Osteocyte (in vitro differentiated cells): ENCODE data around the gene KLRK1. TPM values are rescaled to one million over a fixed set of nuclear protein-coding genes. Genes with fewer than 3 reads are reported as not detected.

ENCODE experiments used
- DNase-seq: peaks from one replicate; pipeline ENCODE4 v3.0.0; 2021; ENCODE audit warnings: mixed read lengths; ENCODE audit not compliant: unreplicated experiment; ENCODE audit errors: extremely low spot score
- H3K27ac Mint-ChIP-seq: one replicate; pipeline ENCODE4 v1.8.0; 2021; ENCODE audit warnings: mild to moderate bottlenecking, mixed read lengths; ENCODE audit not compliant: unreplicated experiment
- H3K27me3 Mint-ChIP-seq: one replicate; pipeline ENCODE4 v1.8.0; 2021; ENCODE audit warnings: mixed read lengths; ENCODE audit not compliant: unreplicated experiment
- H3K36me3 Mint-ChIP-seq: one replicate; pipeline ENCODE4 v1.8.0; 2021; ENCODE audit warnings: mixed read lengths; ENCODE audit not compliant: unreplicated experiment
- H3K4me1 Mint-ChIP-seq: one replicate; pipeline ENCODE4 v1.8.0; 2021; ENCODE audit warnings: mixed read lengths; ENCODE audit not compliant: unreplicated experiment
- H3K4me3 Mint-ChIP-seq: one replicate; pipeline ENCODE4 v1.8.0; 2021; ENCODE audit warnings: mild to moderate bottlenecking, moderate library complexity, mixed read lengths; ENCODE audit not compliant: unreplicated experiment
- H3K9me3 Mint-ChIP-seq: one replicate; pipeline ENCODE4 v1.8.0; 2021; ENCODE audit warnings: mixed read lengths; ENCODE audit not compliant: unreplicated experiment
- total RNA-seq: library from RNA; stranded (reverse); gene quantifications from 2 replicates; pipeline ENCODE4 v1.2.1, GENCODE V29; 2021
- TF ChIP-seq, protein P1 (sequence below): fragments of 200-600 bp; sonication (generic); IDR thresholded peaks from 2 replicates; pipeline ENCODE4 v1.5.0; 2021; ENCODE audit warnings: antibody characterized with exemption, mild to moderate bottlenecking, moderate library complexity

The KLRK1 gene
- total RNA-seq, 1 donor from 2014 or later: 3.2 TPM

DNA sequence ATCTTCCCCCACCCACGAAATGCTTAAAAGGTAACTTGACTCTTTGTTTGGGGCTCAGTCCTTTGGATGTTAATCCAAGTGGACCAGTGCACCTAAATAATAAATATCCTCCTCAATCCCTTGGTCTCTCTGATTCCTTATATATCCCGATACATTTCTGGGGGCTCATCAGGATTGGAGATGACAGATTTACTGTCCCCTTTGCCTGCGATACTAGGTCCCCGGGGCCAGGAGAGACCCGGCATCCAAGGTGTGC lies 26.3 kb downstream of the KLRK1 start:
- peaks cover 33% of the 10 kb centered on the region for H3K4me1 Mint-ChIP-seq
- no peaks in the 10 kb centered on the region for H3K27me3 Mint-ChIP-seq
- peaks cover 7% of the 10 kb centered on the region for H3K9me3 Mint-ChIP-seq
- no peak overlapping the region for H3K27ac Mint-ChIP-seq
- H3K36me3 Mint-ChIP-seq: peaks cover 7% of the 10 kb centered on the region
- H3K4me3 Mint-ChIP-seq: no peak overlapping the region
- TF ChIP-seq, protein P1, sequence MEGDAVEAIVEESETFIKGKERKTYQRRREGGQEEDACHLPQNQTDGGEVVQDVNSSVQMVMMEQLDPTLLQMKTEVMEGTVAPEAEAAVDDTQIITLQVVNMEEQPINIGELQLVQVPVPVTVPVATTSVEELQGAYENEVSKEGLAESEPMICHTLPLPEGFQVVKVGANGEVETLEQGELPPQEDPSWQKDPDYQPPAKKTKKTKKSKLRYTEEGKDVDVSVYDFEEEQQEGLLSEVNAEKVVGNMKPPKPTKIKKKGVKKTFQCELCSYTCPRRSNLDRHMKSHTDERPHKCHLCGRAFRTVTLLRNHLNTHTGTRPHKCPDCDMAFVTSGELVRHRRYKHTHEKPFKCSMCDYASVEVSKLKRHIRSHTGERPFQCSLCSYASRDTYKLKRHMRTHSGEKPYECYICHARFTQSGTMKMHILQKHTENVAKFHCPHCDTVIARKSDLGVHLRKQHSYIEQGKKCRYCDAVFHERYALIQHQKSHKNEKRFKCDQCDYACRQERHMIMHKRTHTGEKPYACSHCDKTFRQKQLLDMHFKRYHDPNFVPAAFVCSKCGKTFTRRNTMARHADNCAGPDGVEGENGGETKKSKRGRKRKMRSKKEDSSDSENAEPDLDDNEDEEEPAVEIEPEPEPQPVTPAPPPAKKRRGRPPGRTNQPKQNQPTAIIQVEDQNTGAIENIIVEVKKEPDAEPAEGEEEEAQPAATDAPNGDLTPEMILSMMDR: no peak
- DNase-seq: no peak

DNA sequence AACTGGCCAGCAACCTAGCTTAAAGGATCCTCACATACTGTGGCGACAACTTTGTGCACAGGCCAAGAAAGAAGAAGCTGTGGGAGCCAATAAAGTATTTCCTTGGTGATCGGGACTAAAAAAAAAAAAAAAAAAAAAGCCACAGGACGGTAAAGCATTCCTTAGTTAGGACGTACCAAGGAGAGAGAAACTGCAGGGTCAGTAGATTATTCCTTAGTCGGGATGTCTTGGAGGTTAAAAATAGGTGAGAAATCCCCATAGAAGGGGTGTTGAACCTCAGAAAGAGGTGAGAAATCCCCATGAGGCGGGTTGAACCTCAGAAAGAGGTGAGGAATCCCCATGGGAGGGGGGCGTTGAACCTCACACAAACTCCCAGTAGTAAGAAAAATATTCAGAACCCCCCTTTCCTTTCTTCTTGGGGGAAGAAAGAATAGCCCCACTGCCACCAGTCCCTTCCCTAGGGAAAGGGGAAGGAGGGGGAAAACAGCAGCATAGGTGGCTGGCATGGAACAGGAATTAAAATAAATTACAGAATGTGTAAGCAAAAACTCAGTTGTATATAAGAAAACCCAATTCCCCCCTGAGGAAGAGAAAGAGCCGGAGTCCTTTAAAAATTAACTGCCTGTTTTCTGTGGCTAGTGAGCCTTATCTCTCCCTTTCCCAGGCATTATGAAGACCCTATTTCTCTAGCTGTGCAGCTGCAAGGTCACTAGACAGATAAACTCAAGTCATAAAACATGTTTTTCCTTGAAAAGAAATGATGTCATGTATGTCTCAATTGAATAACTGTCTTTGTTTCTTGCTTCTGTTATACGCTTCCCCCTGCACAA lies 26.8 kb downstream of the KLRK1 start:
- DNase-seq: no peak
- H3K4me1 Mint-ChIP-seq: peaks cover 31% of the 10 kb centered on the region
- TF ChIP-seq, protein P1: no peak
- H3K4me3 Mint-ChIP-seq: no peak overlapping the region
- H3K27me3 Mint-ChIP-seq: no peaks in the 10 kb centered on the region
- peaks cover 1% of the 10 kb centered on the region for H3K9me3 Mint-ChIP-seq
- H3K36me3 Mint-ChIP-seq: peaks cover 2% of the 10 kb centered on the region
- H3K27ac Mint-ChIP-seq: no peak overlapping the region

DNA sequence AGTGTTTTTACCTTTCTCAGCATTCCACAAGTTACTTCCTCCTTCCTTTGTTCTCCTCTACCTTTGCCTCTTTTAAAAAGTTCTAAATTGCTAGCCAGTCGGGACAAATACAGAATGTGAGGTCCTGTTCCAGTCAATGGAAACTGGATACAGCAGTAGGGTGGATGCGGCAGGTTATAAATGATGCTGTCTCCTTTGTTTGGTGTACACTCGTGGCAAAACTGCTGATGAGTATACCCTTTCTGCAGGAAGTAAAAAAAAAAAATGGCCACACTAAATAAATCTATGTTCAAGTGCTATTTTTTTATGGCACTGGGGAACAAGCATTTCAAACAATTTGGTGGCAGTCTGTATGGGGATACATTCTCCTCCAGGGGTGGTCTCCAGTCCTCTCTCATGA lies 27.5 kb downstream of the KLRK1 start:
- Mint-ChIP-seq H3K4me3 (no peak overlapping the region), H3K36me3 (no peaks in the 10 kb centered on the region), H3K9me3 (no peaks in the 10 kb centered on the region), H3K4me1 (peaks cover 31% of the 10 kb centered on the region), H3K27ac (no peak overlapping the region), H3K27me3 (no peaks in the 10 kb centered on the region)
- no peak for DNase-seq
- TF ChIP-seq, protein P1: no peak

GRCh38 chr12:10361622-10362021 lies 28.2 kb downstream of the KLRK1 start:
- Mint-ChIP-seq H3K9me3 (no peaks in the 10 kb centered on the region), H3K27ac (no peak overlapping the region), H3K4me1 (peaks cover 25% of the 10 kb centered on the region), H3K4me3 (peak overlapping the region; percentile 10), H3K36me3 (no peaks in the 10 kb centered on the region), H3K27me3 (no peaks in the 10 kb centered on the region)
- DNase-seq: no peak
- TF ChIP-seq, protein P1: no peak

GRCh38 chr12:10361084-10361483 lies 28.8 kb downstream of the KLRK1 start:
- H3K27me3 Mint-ChIP-seq: no peaks in the 10 kb centered on the region
- H3K27ac Mint-ChIP-seq: no peak overlapping the region
- no peak overlapping the region for H3K4me3 Mint-ChIP-seq
- peaks cover 28% of the 10 kb centered on the region for H3K4me1 Mint-ChIP-seq
- no peaks in the 10 kb centered on the region for H3K9me3 Mint-ChIP-seq
- no peak for DNase-seq
- TF ChIP-seq, protein P1: no peak
- H3K36me3 Mint-ChIP-seq: no peaks in the 10 kb centered on the region
